ENCODE measurements around the gene NHLRC4. TPM values are rescaled to one million over a fixed set of nuclear protein-coding genes. Genes with fewer than 3 reads are reported as not detected.
A peak's percentile ranks its signal among the peaks of the same experiment; 100 is the strongest.

NHLRC4 gene
- total RNA-seq, 2 donors from 2014 or later = 0.52 TPM; not detected in 1

- H3K4me1 ChIP-seq = peaks cover 22% of the 10 kb centered on the region
- DNase-seq (no peak), ATAC-seq (no peak)
- H3K9me3 ChIP-seq = no peaks in the 10 kb centered on the region
- WGBS, 2 donors = 33 to 64% methylated on average over 24 to 40 of the region's 62 CpGs
- H3K27me3 ChIP-seq = no peaks in the 10 kb centered on the region
- no peaks in the 10 kb centered on the region for H3K36me3 ChIP-seq (replicated peaks in 1 of 2; ENCODE audit: insufficient read depth in 1 of 2, low read depth in 2 of 2)
- no peak overlapping the region for H3K27ac ChIP-seq
- H3K4me3 ChIP-seq = no peak overlapping the region
- TF ChIP-seq CTCF (IDR thresholded peaks at IDR 0.05) (no peak), POLR2A (IDR thresholded peaks at IDR 0.05) (no peak)
- intact Hi-C loops (cut with DNase I) = no loop called here
Measured at GRCh38 chr16:559411-560203, 7.2 kb upstream of the NHLRC4 start.

GRCh38 chr16:560204-560700 lies 6.6 kb upstream of the NHLRC4 start, which contains the start of gene PRR35:
Gene PRR35 (plus strand): TSS chr16:560394. CDS start chr16:563295, 2,901 bp downstream.
- DNase-seq (no peak), ATAC-seq (no peak)
- H3K9me3 ChIP-seq = no peaks in the 10 kb centered on the region
- H3K36me3 ChIP-seq (replicated peaks in 1 of 2; ENCODE audit: insufficient read depth in 1 of 2, low read depth in 2 of 2) = no peaks in the 10 kb centered on the region
- H3K27me3 ChIP-seq = no peaks in the 10 kb centered on the region
- TF ChIP-seq CTCF (IDR thresholded peaks at IDR 0.05) = no peak
- TF ChIP-seq POLR2A (IDR thresholded peaks at IDR 0.05) = no peak
- peaks cover 22% of the 10 kb centered on the region for H3K4me1 ChIP-seq
- intact Hi-C loops (cut with DNase I) = no loop called here
- WGBS, 2 donors = 1% methylated on average over 49 of the region's 84 CpGs; no CpG with 5 or more reads in 1 of the 2 donors
- no peak within 1 kb of the TSS for H3K27ac ChIP-seq
- H3K4me3 ChIP-seq = no peak within 1 kb of the TSS

GRCh38 chr16:560701-561412 lies 5.9 kb upstream of the NHLRC4 start:
- WGBS, 2 donors = 3% methylated on average over 26 of the region's 54 CpGs; no CpG with 5 or more reads in 1 of the 2 donors
- DNase-seq = peak in 3 of 4 donors; percentile 58 to 64 (median 61)
- intact Hi-C loops (cut with DNase I) = no loop called here

GRCh38 chr16:561413-561794 lies 5.4 kb upstream of the NHLRC4 start:
- ATAC-seq = peak; percentile 25
- no peaks in the 10 kb centered on the region for H3K9me3 ChIP-seq
- WGBS, 2 donors = 21 to 32% methylated on average over 3 to 15 of the region's 15 CpGs
- no peak for DNase-seq
- no peak overlapping the region for H3K27ac ChIP-seq
- H3K36me3 ChIP-seq (replicated peaks in 1 of 2; ENCODE audit: insufficient read depth in 1 of 2, low read depth in 2 of 2) = no peaks in the 10 kb centered on the region
- peaks cover 27% of the 10 kb centered on the region for H3K4me1 ChIP-seq
- no peaks in the 10 kb centered on the region for H3K27me3 ChIP-seq
- no peak overlapping the region for H3K4me3 ChIP-seq
- TF ChIP-seq POLR2A (IDR thresholded peaks at IDR 0.05) (no peak), CTCF (IDR thresholded peaks at IDR 0.05) (no peak)
- intact Hi-C loops (cut with DNase I) = no loop called here

More at GRCh38 chr16:560701-561412, 5.9 kb upstream of the NHLRC4 start:
- Histone ChIP-seq H3K4me3 (no peak overlapping the region), H3K4me1 (peaks cover 22% of the 10 kb centered on the region), H3K27me3 (no peaks in the 10 kb centered on the region), H3K9me3 (no peaks in the 10 kb centered on the region), H3K36me3 (replicated peaks in 1 of 2; ENCODE audit: insufficient read depth in 1 of 2, low read depth in 2 of 2) (no peaks in the 10 kb centered on the region), H3K27ac (no peak overlapping the region)
- no peak for TF ChIP-seq POLR2A (IDR thresholded peaks at IDR 0.05)
- no peak for TF ChIP-seq CTCF (IDR thresholded peaks at IDR 0.05)
- ATAC-seq = peak; percentile 62

Measured in body of pancreas (tissue), 4 donors.